Body of pancreas (tissue), 4 donors: ENCODE data around the gene SPACDR. TPM values are rescaled to one million over a fixed set of nuclear protein-coding genes. Genes with fewer than 3 reads are reported as not detected.
"Not testable (repeated sequence)": the region's sequence is repeated elsewhere in the genome, so short reads cannot be mapped to it uniquely, and the experiment has no call there.

Experiments used
- ATAC-seq: fragments of 150-250 bp; one replicate; pipeline ENCODE4 v1.9.1; 2016
- DNase-seq, 4 donors: peaks; one replicate each; pipeline ENCODE4 v3.0.0-alpha.2; 2019
- H3K27ac ChIP-seq, 4 donors: fragments of 200-600 bp; sonication (generic); 1 replicate in 3 of 4; 2 replicates in 1 of 4; pipeline versions ENCODE4 v1.5.1 to v1.6.1; 2016 to 2019; ENCODE audit warnings: mild to moderate bottlenecking in 1 of 4, mixed read lengths in 1 of 4, moderate library complexity in 1 of 4
- H3K27me3 ChIP-seq, 2 donors: fragments of 200-600 bp; sonication (generic); one replicate each; pipeline ENCODE4 v1.6.0; 2016; ENCODE audit warnings: mild to moderate bottlenecking in 1 of 2
- H3K36me3 ChIP-seq, 2 donors: fragments of 200-600 bp; sonication (generic); replicated peaks in 1 of 2; 2 replicates each; pipeline ENCODE4 v1.5.1; 2016; ENCODE audit warnings: low read depth in 2 of 2; ENCODE audit not compliant: insufficient read depth in 1 of 2
- H3K4me1 ChIP-seq: fragments of 200-600 bp; sonication (generic); one replicate; pipeline ENCODE4 v1.6.0; 2016
- H3K4me3 ChIP-seq, 2 donors: fragments of 200-600 bp; sonication (generic); 1 replicate in 1 of 2; 2 replicates in 1 of 2; pipeline ENCODE4 v1.5.1; 2016 to 2019
- H3K9me3 ChIP-seq, 3 donors: fragments of 200-600 bp; sonication (generic); 1 replicate in 2 of 3; 2 replicates in 1 of 3; pipeline ENCODE4 v1.5.1; 2016
- POLR2A ChIP-seq, 3 donors: fragments of 450-650 bp; IDR thresholded peaks; one replicate each; pipeline ENCODE4 v1.6.1; 2016; ENCODE audit warnings: antibody characterized with exemption in 3 of 3, mild to moderate bottlenecking in 2 of 3
- WGBS, 2 donors: methylation state at CpG; one replicate each; pipeline ENCODE4 v1.1.5; 2017; 5-methylcytosine and 5-hydroxymethylcytosine counted together
- intact Hi-C: fragments of 100-400 bp; cut with DNase I; formaldehyde crosslinking; loops from one replicate; pipeline ENCODE4 v1.15.1; 2023
- total RNA-seq, 2 donors: library from RNA; depleted of rRNA; stranded (reverse); fragments of >200 nt; gene quantifications; one replicate each; pipeline ENCODE4 v1.1.0, GENCODE V29; 2016
- TF ChIP-seq, protein P1 (sequence below), 7 experiments: fragments of 450-650 bp in 4 of 7; fragments of 200-600 bp in 3 of 7; sonication (generic) in 3 of 7; IDR thresholded peaks; one replicate each; pipeline ENCODE4 v1.5.1; 2016 to 2019; ENCODE audit warnings: antibody characterized with exemption in 7 of 7

SPACDR gene
- total RNA-seq, 2 donors from 2014 or later, result 1.0 TPM; not detected in 1

- no peak for DNase-seq
- Histone ChIP-seq H3K4me1 (no peaks in the 10 kb centered on the region), H3K27me3 (no peaks in the 10 kb centered on the region), H3K36me3 (no peaks in the 10 kb centered on the region), H3K27ac (no peak overlapping the region), H3K4me3 (no peak overlapping the region), H3K9me3 (no peaks in the 10 kb centered on the region)
- TF ChIP-seq, protein P1, sequence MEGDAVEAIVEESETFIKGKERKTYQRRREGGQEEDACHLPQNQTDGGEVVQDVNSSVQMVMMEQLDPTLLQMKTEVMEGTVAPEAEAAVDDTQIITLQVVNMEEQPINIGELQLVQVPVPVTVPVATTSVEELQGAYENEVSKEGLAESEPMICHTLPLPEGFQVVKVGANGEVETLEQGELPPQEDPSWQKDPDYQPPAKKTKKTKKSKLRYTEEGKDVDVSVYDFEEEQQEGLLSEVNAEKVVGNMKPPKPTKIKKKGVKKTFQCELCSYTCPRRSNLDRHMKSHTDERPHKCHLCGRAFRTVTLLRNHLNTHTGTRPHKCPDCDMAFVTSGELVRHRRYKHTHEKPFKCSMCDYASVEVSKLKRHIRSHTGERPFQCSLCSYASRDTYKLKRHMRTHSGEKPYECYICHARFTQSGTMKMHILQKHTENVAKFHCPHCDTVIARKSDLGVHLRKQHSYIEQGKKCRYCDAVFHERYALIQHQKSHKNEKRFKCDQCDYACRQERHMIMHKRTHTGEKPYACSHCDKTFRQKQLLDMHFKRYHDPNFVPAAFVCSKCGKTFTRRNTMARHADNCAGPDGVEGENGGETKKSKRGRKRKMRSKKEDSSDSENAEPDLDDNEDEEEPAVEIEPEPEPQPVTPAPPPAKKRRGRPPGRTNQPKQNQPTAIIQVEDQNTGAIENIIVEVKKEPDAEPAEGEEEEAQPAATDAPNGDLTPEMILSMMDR (IDR thresholded peaks at IDR 0.05), result no peak
- no peak for TF ChIP-seq POLR2A (IDR thresholded peaks at IDR 0.05)
- 80 to 85% methylated on average over 9 of the region's 9 CpGs for WGBS, 2 donors
- ATAC-seq, result no peak
- intact Hi-C loops, result no loop called here
Measured at GRCh38 chr7:100443096-100443840, 20.8 kb downstream of the SPACDR start.

- Histone ChIP-seq H3K36me3 (no peaks in the 10 kb centered on the region), H3K9me3 (no peaks in the 10 kb centered on the region), H3K4me1 (peaks cover 3% of the 10 kb centered on the region), H3K4me3 (no peak overlapping the region), H3K27me3 (no peaks in the 10 kb centered on the region), H3K27ac (no peak overlapping the region)
- ATAC-seq, result no peak
- DNase-seq, result no peak
- TF ChIP-seq, protein P1 (IDR thresholded peaks at IDR 0.05), result no peak
- TF ChIP-seq POLR2A (IDR thresholded peaks at IDR 0.05), result no peak
- 76 to 84% methylated on average over 10 to 11 of the region's 11 CpGs for WGBS, 2 donors
- intact Hi-C loops, result no loop called here
Measured at GRCh38 chr7:100441641-100442535, 22.2 kb downstream of the SPACDR start.

DNA sequence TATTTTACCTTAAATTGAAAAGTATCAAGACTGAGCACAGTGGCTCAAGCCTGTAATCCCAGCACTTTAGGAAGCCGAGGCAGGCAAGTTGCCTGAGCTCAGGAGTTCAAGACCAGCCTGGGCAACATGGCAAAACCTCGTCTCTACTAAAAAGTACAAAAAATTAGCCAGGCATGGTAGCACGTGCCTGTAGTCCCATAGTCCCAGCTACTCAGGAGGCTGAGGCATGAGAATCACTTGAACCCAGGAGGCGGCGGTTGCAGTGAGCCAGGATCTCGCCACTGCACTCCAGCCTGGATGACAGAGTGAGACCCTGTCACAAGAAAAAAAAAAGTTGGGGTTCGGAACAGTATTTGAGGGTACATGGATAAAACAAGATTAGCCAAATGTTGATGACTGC, 24.8 kb downstream of the SPACDR start:
- H3K36me3 ChIP-seq, H3K27ac ChIP-seq, intact Hi-C loops, H3K27me3 ChIP-seq, ATAC-seq, H3K9me3 ChIP-seq, H3K4me3 ChIP-seq, DNase-seq: not testable (repeated sequence)
- peaks cover 18% of the 10 kb centered on the region for H3K4me1 ChIP-seq
- WGBS, 2 donors, result 81 to 86% methylated on average over 7 of the region's 7 CpGs

GRCh38 chr7:100438731-100439130, 25.3 kb downstream of the SPACDR start:
- H3K27me3 ChIP-seq, H3K4me3 ChIP-seq, DNase-seq, ATAC-seq, H3K36me3 ChIP-seq, H3K27ac ChIP-seq, H3K9me3 ChIP-seq, intact Hi-C loops: not testable (repeated sequence)
- WGBS, 2 donors, result 85 to 88% methylated on average over 8 of the region's 8 CpGs
- peaks cover 23% of the 10 kb centered on the region for H3K4me1 ChIP-seq

DNA sequence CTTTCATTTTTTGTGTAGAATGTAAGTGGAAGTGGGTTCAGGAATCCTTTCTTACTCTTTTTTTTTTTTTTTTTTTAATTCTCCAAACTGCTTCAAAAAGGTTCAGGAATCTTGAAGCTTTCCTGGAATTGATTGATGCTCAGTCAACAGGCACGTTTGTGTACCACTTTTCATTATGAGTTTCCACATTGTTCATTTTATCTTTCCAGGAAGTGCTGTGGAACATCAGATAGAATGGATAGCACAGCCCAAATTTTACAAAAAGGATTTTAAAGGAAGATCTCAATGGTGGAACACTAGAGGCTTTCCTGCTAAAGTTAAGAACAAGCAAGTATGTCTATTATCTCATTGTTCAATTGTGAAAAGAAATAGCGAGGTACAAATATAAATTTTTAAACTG, 25.9 kb downstream of the SPACDR start:
- TF ChIP-seq, protein P1 (IDR thresholded peaks at IDR 0.05), result no peak
- TF ChIP-seq POLR2A (IDR thresholded peaks at IDR 0.05), result no peak
- H3K4me3 ChIP-seq, result no peak overlapping the region
- no peak for ATAC-seq
- no peaks in the 10 kb centered on the region for H3K27me3 ChIP-seq
- DNase-seq, result no peak
- no peaks in the 10 kb centered on the region for H3K9me3 ChIP-seq
- WGBS, 2 donors, result 44 to 47% methylated on average over 2 of the region's 2 CpGs
- H3K4me1 ChIP-seq, result peaks cover 25% of the 10 kb centered on the region
- intact Hi-C loops, result no loop called here
- H3K27ac ChIP-seq, result no peak overlapping the region
- peaks cover 0 to 7% of the 10 kb centered on the region in 2 donors for H3K36me3 ChIP-seq
